ENCODE measurements around the gene WRNIP1. TPM values are rescaled to one million over a fixed set of nuclear protein-coding genes. Genes with fewer than 3 reads are reported as not detected.

WRNIP1 gene
- total RNA-seq, 1 donor from 2014 or later = 31.5 TPM

DNA sequence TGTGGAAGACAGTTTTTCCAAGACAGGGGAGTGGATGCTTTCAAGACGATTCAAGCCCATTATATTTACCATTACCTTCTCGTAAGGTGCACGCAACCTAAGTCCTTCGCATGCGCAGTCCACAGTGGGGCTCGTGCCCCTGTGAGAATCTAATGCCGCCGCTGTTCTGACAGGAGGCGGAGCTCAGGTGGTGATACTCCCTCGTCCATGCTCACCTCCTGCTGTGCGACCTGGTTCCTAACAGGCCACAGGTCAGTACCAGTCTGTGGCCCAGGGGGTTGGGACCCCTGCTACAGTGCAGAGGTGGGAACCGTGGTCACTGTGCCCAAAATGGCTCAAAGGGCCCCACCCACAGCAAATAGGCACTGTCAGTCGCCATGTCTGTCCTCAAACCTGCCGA, 39.8 kb downstream of the WRNIP1 start:
- H3K9me3 ChIP-seq (ENCODE audit: insufficient read depth, low read depth, low read length) = no peaks in the 10 kb centered on the region
- H3K4me3 ChIP-seq (ENCODE audit: insufficient read depth, low read depth, low read length) = no peak overlapping the region
- H3K27me3 ChIP-seq (ENCODE audit: insufficient read depth, low read length) = no peaks in the 10 kb centered on the region
- peaks cover 2% of the 10 kb centered on the region for H3K4me1 ChIP-seq (ENCODE audit: insufficient read depth, low read length)
- Mint-ChIP-seq H3K27me3 (ENCODE audit: low read depth, unreplicated experiment) (no peaks in the 10 kb centered on the region), H3K4me1 (ENCODE audit: low read depth, unreplicated experiment) (peaks cover 4% of the 10 kb centered on the region), H3K27ac (ENCODE audit: unreplicated experiment) (no peak overlapping the region), H3K4me3 (ENCODE audit: unreplicated experiment) (no peak overlapping the region), H3K9me3 (ENCODE audit: unreplicated experiment) (no peaks in the 10 kb centered on the region), H3K36me3 (ENCODE audit: low read depth, unreplicated experiment) (peaks cover 9% of the 10 kb centered on the region)
- no peak overlapping the region for H3K9ac ChIP-seq (ENCODE audit: low read length)
- DNase-seq (ENCODE audit: low read depth) (no peak), FAIRE-seq (no peak)
- no peak overlapping the region for H2AFZ ChIP-seq (ENCODE audit: low read depth, low read length)
- H4K20me1 ChIP-seq (ENCODE audit: insufficient read depth, low read length) = no peaks in the 10 kb centered on the region
- H3K4me2 ChIP-seq (ENCODE audit: low read length) = no peak overlapping the region
- H3K36me3 ChIP-seq (ENCODE audit: insufficient read depth, low read length) = no peaks in the 10 kb centered on the region
- H3K27ac ChIP-seq (ENCODE audit: low read depth, low read length) = no peak overlapping the region
- TF ChIP-seq EZH2 (IDR thresholded peaks at IDR 0.05; ENCODE audit: insufficient read depth, low read length) = no peak
- TF ChIP-seq, protein P1, sequence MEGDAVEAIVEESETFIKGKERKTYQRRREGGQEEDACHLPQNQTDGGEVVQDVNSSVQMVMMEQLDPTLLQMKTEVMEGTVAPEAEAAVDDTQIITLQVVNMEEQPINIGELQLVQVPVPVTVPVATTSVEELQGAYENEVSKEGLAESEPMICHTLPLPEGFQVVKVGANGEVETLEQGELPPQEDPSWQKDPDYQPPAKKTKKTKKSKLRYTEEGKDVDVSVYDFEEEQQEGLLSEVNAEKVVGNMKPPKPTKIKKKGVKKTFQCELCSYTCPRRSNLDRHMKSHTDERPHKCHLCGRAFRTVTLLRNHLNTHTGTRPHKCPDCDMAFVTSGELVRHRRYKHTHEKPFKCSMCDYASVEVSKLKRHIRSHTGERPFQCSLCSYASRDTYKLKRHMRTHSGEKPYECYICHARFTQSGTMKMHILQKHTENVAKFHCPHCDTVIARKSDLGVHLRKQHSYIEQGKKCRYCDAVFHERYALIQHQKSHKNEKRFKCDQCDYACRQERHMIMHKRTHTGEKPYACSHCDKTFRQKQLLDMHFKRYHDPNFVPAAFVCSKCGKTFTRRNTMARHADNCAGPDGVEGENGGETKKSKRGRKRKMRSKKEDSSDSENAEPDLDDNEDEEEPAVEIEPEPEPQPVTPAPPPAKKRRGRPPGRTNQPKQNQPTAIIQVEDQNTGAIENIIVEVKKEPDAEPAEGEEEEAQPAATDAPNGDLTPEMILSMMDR (IDR thresholded peaks at IDR 0.05; ENCODE audit: insufficient read depth, low read depth, low read length) = no peak
- no peaks in the 10 kb centered on the region for H3K79me2 ChIP-seq (ENCODE audit: insufficient read depth, low read length)

- H3K27ac ChIP-seq (ENCODE audit: low read depth, low read length) = no peak overlapping the region
- H3K79me2 ChIP-seq (ENCODE audit: insufficient read depth, low read length) = no peaks in the 10 kb centered on the region
- H3K36me3 Mint-ChIP-seq (ENCODE audit: low read depth, unreplicated experiment) = peaks cover 9% of the 10 kb centered on the region
- H3K4me1 ChIP-seq (ENCODE audit: insufficient read depth, low read length) = no peaks in the 10 kb centered on the region
- H3K27me3 ChIP-seq (ENCODE audit: insufficient read depth, low read length) = no peaks in the 10 kb centered on the region
- H3K27me3 Mint-ChIP-seq (ENCODE audit: low read depth, unreplicated experiment) = no peaks in the 10 kb centered on the region
- no peak overlapping the region for H3K9ac ChIP-seq (ENCODE audit: low read length)
- H3K4me1 Mint-ChIP-seq (ENCODE audit: low read depth, unreplicated experiment) = no peaks in the 10 kb centered on the region
- DNase-seq (ENCODE audit: low read depth) (no peak), FAIRE-seq (no peak)
- no peak overlapping the region for H3K27ac Mint-ChIP-seq (ENCODE audit: unreplicated experiment)
- H4K20me1 ChIP-seq (ENCODE audit: insufficient read depth, low read length) = no peaks in the 10 kb centered on the region
- H3K9me3 Mint-ChIP-seq (ENCODE audit: unreplicated experiment) = no peaks in the 10 kb centered on the region
- no peak overlapping the region for H3K4me3 ChIP-seq (ENCODE audit: insufficient read depth, low read depth, low read length)
- H3K4me3 Mint-ChIP-seq (ENCODE audit: unreplicated experiment) = no peak overlapping the region
- H3K36me3 ChIP-seq (ENCODE audit: insufficient read depth, low read length) = no peaks in the 10 kb centered on the region
- no peak overlapping the region for H2AFZ ChIP-seq (ENCODE audit: low read depth, low read length)
- no peak overlapping the region for H3K4me2 ChIP-seq (ENCODE audit: low read length)
- H3K9me3 ChIP-seq (ENCODE audit: insufficient read depth, low read depth, low read length) = no peaks in the 10 kb centered on the region
- no peak for TF ChIP-seq EZH2 (IDR thresholded peaks at IDR 0.05; ENCODE audit: insufficient read depth, low read length)
- TF ChIP-seq, protein P1 (IDR thresholded peaks at IDR 0.05; ENCODE audit: insufficient read depth, low read depth, low read length) = no peak
These were observed 41.5 kb downstream of the WRNIP1 start for GRCh38 chr6:2806644-2807043.

DNA sequence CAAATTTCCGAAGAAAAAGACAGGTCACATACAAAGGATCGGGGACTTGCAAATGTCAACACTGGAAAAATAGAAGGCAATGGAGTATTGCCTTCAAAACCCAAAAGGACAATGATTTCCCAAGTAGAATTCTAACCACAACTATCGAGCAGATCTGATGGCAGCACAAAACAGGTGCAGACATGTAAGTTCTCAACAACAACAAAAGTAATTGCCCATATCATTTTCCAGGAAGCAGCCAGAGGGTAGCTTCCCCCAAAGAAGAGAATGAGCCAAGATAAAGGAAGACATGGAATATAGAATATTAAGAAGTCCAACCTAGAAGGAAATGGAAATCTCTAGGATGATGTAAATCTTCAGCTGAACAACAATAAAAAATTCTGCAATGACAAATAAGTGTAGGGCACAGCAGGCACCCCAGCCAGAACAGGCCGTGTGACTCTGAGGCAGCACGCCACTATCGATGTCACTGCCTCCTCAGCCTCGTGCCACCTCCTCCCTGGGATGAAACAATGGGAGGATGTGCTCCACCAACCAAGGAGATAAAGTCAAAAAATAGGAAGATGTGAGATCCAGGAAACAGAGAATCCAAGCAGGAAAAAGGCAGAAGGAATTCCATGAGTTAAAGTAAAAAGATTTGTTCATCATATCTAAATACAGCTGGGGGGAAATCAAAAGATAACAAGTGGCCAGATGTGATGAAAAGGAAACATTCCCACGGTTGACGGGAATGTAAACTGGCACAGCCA, 42.3 kb downstream of the WRNIP1 start:
- H2AFZ ChIP-seq (ENCODE audit: low read depth, low read length) = no peak overlapping the region
- no peaks in the 10 kb centered on the region for H3K27me3 ChIP-seq (ENCODE audit: insufficient read depth, low read length)
- no peak overlapping the region for H3K9ac ChIP-seq (ENCODE audit: low read length)
- no peaks in the 10 kb centered on the region for H3K4me1 ChIP-seq (ENCODE audit: insufficient read depth, low read length)
- H3K36me3 ChIP-seq (ENCODE audit: insufficient read depth, low read length) = no peaks in the 10 kb centered on the region
- no peak overlapping the region for H3K4me3 ChIP-seq (ENCODE audit: insufficient read depth, low read depth, low read length)
- H3K9me3 Mint-ChIP-seq (ENCODE audit: unreplicated experiment) = no peaks in the 10 kb centered on the region
- H3K4me3 Mint-ChIP-seq (ENCODE audit: unreplicated experiment) = no peak overlapping the region
- H3K4me1 Mint-ChIP-seq (ENCODE audit: low read depth, unreplicated experiment) = no peaks in the 10 kb centered on the region
- no peaks in the 10 kb centered on the region for H3K79me2 ChIP-seq (ENCODE audit: insufficient read depth, low read length)
- H3K36me3 Mint-ChIP-seq (ENCODE audit: low read depth, unreplicated experiment) = peaks cover 9% of the 10 kb centered on the region
- H3K27me3 Mint-ChIP-seq (ENCODE audit: low read depth, unreplicated experiment) = no peaks in the 10 kb centered on the region
- DNase-seq (ENCODE audit: low read depth) = no peak
- FAIRE-seq = no peak
- H3K9me3 ChIP-seq (ENCODE audit: insufficient read depth, low read depth, low read length) = no peaks in the 10 kb centered on the region
- no peak overlapping the region for H3K27ac Mint-ChIP-seq (ENCODE audit: unreplicated experiment)
- H3K4me2 ChIP-seq (ENCODE audit: low read length) = no peak overlapping the region
- no peaks in the 10 kb centered on the region for H4K20me1 ChIP-seq (ENCODE audit: insufficient read depth, low read length)
- no peak overlapping the region for H3K27ac ChIP-seq (ENCODE audit: low read depth, low read length)
- TF ChIP-seq, protein P1 (IDR thresholded peaks at IDR 0.05; ENCODE audit: insufficient read depth, low read depth, low read length) = no peak
- no peak for TF ChIP-seq EZH2 (IDR thresholded peaks at IDR 0.05; ENCODE audit: insufficient read depth, low read length)

All from astrocyte (in vitro differentiated cells and primary cell).